Left kidney (tissue), 2 donors: ENCODE measurements around the gene PI4KB. TPM values are rescaled to one million over a fixed set of nuclear protein-coding genes. Genes with fewer than 3 reads are reported as not detected.

Experiments
- DNase-seq: peaks from one replicate; pipeline ENCODE4 v3.0.0-alpha.2; 2013
- polyA plus RNA-seq: library from polyadenylated mRNA; unstranded; fragments of 120-200 nt; gene quantifications from one replicate; pipeline ENCODE4 v1.2.1, GENCODE V29; 2013; ENCODE audit not compliant: insufficient read length

PI4KB gene
- polyA plus RNA-seq, 1 donor = 73.8 TPM

GRCh38 chr1:151346769-151347522 is 19.7 kb upstream of the PI4KB start, which contains the start of gene RFX5:
RFX5 (minus strand) TSS chr1:151347252; CDS start chr1:151346320, 932 bp downstream.
- peak; percentile 97 for DNase-seq

DNA sequence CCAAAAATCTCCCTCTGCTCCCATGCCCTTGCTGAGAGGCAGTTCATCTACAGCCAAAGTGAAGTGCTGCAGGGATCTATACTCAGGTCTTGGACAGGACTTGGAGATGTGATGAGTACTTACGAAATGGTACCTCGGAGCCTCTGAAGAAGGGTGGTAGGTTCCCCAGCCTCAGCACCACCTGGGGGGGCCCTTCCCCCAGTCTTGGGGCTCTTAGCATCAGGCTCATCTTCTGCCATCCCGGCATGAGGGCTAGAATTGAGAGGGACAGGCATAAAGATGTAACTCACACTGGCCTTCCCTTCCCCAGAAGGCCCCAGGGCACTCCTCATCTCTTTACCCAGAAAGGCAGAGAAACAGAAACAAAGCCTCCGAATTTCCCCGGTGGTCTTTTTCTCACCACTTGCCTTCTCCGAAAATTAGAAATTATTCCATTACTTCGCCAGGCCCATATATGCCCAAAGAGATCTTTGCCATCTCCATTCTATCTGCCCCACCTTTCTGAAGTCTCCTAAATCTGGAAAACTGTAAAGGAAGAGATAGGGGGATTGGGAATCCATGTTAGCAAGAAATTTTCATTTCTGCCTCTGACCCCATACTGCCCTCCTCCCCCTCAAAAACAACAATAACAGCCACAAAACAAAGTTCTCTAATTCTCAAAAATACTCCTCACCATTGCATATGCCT is 19.0 kb upstream of the PI4KB start:
- DNase-seq = no peak

DNA sequence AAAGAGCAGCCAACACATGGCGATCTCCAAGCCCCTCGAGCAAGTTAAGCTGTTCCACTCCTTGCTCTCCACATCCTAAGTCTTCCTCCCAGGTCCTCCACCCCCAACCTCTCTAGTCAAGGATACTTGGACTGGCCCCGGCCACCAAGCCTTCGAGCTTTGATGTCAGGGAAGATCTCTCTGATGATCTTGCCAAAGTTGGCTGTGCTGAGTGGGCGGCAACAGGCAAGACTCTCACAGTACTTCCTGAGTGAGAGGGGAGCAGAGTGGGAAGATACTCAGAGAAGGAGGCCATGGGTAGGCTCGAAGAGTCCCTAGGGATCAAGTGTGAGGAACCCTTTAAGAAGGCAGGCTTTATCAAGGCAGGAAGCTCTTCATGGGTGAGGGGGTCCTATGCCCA is 17.1 kb upstream of the PI4KB start:
- DNase-seq = no peak

GRCh38 chr1:151343587-151343986 is 16.4 kb upstream of the PI4KB start:
- no peak for DNase-seq

- no peak for DNase-seq
Measured at GRCh38 chr1:151342569-151342968, 15.4 kb upstream of the PI4KB start.

- DNase-seq = no peak
Measured at GRCh38 chr1:151342021-151342420, 14.8 kb upstream of the PI4KB start.

- DNase-seq = peak; percentile 86
Measured at GRCh38 chr1:151340870-151341754, 13.9 kb upstream of the PI4KB start.

DNA sequence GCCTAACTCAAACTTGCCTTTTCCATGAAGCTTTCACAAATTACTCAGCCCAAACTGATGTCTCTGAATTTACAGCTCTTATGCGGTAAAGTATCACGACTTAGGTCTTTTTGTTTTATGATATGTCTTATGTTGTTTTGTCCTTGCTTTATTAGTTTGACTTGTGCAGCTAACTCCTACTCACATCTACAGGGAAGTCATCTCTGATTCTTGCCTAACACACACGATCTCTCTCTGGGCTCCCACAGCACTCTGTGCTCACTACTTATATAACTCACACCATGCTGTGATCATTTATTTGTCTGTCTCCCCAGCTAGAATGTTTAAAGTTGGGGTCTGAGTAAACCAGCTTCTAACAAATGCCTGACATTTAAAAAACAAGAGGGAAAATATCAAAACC is 9.3 kb upstream of the PI4KB start:
- DNase-seq = no peak

DNA sequence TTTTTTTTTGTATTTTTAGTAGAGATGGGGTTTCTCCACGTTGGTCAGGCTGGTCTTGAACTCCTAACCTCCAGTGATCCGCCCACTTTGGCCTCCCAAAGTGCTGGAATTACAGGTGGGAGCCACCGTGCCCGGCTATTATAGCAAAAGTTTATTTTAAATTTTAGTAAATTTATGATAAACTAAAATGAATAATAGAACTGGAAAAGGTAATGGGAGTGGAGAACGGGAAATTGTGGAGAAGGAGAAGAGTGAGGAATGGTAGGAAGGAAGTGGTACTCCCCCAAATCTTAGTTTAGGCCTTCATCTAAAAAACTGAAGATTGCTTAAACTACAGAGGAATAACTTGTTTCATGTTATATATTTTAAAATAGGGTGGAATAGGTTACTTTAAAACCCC is 7.6 kb upstream of the PI4KB start:
- DNase-seq = no peak

- DNase-seq = peak; percentile 40
Measured at GRCh38 chr1:151327903-151328674, 873 bp upstream of the PI4KB start.

- DNase-seq = no peak
Measured at GRCh38 chr1:151326619-151327222, 495 bp downstream of the PI4KB start.

GRCh38 chr1:151325646-151326429 is 1.4 kb downstream of the PI4KB start:
- no peak for DNase-seq

DNA sequence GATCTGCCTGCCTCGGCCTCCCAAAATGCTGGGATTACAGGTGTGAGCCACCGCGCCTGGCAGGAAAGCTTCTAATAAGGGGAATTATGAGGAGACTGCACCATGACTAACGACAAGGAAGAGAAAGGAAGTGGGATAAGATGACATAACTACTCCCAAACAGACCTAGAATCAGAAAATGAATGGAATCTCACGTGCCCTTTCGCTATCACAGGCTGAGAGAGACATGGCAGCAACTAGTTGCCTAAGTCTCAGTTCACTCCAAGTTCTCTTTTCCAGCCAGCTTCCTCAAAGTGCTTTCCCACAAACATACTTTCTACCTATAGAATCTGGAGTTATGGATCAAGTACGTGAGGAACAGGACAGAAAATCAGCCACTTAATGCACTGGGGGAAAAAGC is 2.0 kb downstream of the PI4KB start:
- no peak for DNase-seq

- no peak for DNase-seq
Measured at GRCh38 chr1:151324390-151324930, 2.8 kb downstream of the PI4KB start.

- DNase-seq = no peak
Measured at GRCh38 chr1:151318975-151319374, 8.2 kb downstream of the PI4KB start.

DNA sequence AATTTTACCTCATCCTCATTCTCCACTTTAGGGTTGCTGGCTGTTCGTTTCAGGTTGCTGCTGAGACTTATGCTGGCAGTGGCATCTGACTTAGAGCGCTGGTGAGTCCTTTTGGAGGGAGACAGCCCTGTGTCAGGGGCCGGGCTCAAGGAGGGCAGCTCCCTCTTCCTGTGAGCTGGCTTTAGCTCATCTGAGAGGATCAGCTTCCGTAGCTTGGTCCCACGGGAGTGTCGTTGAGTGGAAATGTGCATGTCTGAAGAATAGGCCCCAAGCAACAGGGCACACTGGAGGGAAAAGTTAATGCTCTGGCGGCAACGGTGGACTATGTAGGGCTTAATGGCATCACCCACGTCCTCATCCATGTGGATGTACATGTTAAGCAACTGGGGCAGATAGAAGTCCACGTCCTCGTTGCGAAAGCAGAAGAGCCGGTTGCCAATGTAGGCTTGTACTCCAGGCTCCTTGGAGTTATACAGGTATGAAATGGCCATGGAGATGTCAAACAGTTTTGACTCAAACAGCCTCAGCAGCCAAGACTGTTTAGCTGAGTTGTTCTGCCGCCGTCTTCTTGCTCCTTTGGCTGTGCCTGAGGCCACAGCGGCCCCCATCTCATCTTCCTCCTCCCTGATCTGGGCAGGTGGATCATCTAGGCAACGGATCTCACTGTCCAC is 11.5 kb downstream of the PI4KB start:
- no peak for DNase-seq

- DNase-seq = no peak
Measured at GRCh38 chr1:151314137-151314875, 12.9 kb downstream of the PI4KB start.

GRCh38 chr1:151313501-151313900 is 13.7 kb downstream of the PI4KB start:
- no peak for DNase-seq

DNA sequence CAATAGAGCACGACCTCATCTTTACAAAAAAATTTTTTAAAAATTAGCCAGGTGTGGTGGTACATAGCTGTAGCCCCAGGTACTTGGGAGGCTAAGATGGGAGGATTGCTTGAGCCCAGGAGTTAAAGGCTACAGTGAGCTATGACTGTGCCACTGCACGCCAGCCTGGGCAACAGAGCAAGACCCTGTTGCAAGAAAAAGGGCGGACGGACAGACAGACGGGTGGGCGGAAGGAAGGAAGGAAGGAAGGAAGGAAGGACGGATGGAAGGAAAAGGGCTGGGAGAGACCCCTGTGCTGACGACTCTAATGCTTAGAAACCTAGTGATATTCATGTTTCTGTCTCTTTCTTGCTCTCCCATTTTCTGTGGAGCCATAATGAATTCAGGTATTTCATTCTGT is 14.4 kb downstream of the PI4KB start:
- no peak for DNase-seq
